ENCODE results near the gene LHFPL3.

DNA sequence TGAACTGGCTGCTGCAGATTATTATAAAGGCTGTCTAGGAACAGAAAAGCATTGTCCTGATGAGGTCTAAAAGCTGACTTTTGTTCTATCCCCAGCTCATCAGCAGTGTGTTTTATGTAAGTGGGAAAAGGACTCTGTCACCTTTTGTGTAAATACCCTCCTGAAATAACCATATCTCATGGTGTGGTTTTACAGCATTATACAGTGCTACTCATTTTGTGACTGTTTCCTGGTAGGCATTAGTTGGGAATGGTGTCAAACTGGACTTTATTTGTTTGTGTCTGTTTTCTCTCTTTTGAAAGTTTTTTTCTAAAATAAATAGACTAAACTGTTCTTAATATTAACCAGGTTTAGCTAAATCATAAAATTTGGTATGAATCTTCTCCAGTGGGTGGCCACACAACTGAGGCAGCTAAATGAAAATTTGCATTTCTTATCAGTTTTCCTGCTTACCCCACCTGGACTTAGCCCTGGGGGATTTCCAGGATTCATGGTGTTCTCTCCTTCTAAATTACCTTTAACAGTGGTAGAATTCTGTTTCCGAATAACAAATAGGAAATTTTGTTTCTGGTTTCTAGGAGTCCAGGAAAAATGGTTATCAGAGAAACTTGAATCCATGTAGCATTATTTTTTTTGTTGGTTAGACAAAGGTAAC, 140.9 kb downstream of the LHFPL3 start:
- TF ChIP-seq YY1 (IDR thresholded peaks at IDR 0.05; ENCODE audit: insufficient read depth, insufficient replicate concordance, low read depth, low read length) (no peak), SMARCE1 (IDR thresholded peaks at IDR 0.05; ENCODE audit: borderline replicate concordance) (no peak), CTCF (CRISPR knock-in tag; IDR thresholded peaks at IDR 0.05) (no peak), TAF1 (CRISPR knock-in tag; IDR thresholded peaks at IDR 0.05) (no peak), ZNF468 (CRISPR knock-in tag; IDR thresholded peaks at IDR 0.05) (no peak), KLF15 (CRISPR knock-in tag; IDR thresholded peaks at IDR 0.05; ENCODE audit: borderline replicate concordance) (no peak), EZH2 (conservative IDR thresholded peaks at IDR 0.05; ENCODE audit: low read depth, low read length) (no peak), ATF7-NPFF (CRISPR knock-in tag; IDR thresholded peaks at IDR 0.05; ENCODE audit: low read depth) (no peak)
